HUDEP-2 (cell line): ENCODE measurements around the gene SLC25A18.

Source experiments
- DNase-seq, 76 experiments: peaks; one replicate each; lab custom pipeline; 2025; ENCODE audit not compliant: unreplicated experiment in 76 of 76; lab: John Stamatoyannopoulos, UW

SLC25A18 gene

DNA sequence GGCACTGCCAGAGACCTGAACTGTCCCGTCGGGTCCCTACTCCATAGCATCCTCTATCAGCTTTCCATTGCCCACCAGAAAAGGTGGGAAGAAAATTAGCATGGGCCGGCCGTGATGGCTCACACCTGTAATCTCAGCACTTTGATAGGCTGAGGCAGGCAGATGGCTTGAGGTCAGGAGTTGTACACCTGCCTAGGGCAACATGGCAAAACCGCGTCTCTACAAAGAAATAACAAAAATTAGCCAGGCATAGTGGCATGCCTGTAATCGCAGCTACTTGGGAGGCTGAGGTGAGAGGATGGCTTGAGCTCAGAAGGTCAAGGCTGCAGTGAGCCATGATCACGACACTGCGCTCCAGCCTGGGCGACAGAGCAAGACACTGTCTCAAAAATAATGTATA is 3.5 kb downstream of the SLC25A18 start:
- no peak for DNase-seq

DNA sequence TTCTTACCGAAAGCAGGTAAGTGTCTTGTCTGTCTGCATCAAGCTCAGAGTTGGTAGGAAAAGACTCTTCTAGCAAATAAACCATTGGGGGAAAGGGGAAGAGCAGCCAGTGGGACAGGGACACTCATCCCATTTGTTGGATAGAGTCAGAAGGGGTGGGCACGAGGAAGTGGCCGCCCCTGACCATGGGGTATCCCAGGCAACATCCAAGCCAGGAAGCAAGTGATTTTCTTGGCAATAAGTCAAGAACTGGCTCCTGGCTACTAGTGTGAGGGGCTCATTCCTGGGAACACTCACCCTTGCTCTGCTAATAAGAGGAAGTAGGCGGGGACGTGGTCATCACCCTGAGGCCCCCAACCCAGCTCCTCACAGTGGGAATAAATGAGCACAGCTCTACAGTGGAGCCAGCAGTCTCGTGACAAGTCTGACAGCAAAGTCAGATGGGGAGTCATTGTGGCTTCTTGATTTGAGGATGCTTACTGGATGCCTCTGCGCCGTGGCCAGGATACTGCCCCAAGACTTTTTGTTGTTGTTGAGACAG is 6.7 kb downstream of the SLC25A18 start:
- no peak for DNase-seq

- no peak for DNase-seq
Observed at GRCh38 chr22:17570851-17571631, 7.7 kb downstream of the SLC25A18 start.

- DNase-seq, result no peak
Observed at GRCh38 chr22:17575151-17575550, 11.9 kb downstream of the SLC25A18 start.

DNA sequence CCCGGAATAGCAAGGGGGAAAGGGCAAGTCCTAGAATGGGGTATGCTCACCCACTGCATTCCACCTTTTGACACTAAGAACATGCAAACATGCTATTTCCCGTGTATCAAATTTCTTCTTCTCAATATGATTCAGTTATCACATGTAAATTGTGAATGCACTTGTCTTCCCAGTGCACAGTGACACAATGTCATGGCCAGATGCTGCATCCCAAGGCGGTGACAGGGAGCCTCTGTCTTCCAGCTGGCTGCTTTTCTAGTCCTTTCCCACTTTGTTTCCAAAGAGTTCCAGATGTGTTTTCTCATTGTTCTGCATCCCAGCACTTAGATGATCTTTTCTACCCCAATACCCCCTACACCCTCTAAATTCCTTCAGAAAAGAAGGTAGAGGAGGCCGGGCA is 12.4 kb downstream of the SLC25A18 start:
- no peak for DNase-seq

- no peak for DNase-seq
Observed at GRCh38 chr22:17576470-17576869, 13.2 kb downstream of the SLC25A18 start.

- no peak for DNase-seq
Observed at GRCh38 chr22:17578136-17578754, 14.9 kb downstream of the SLC25A18 start.

DNA sequence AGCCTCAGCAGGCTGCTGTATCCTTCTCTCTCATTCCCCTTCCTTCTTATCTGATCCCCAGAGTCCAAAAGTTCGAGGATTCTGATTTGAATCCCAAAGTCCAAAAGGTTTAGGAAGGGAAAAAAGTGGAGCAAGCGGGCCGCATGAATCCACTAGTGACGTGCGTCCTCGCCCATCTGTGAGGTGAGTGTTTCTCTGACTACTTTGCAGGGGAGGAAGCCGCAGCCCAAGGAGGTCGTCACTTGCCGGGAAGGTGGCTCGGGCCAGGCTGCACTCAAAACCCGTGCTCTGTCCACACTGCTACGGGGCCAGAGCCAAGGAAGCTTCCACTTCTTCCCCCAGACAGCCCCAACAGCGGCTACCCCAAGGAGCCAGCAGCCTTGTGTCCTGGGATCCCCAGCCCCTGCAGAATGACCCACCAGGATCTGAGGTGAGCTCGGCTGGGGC is 16.3 kb downstream of the SLC25A18 start:
- DNase-seq, result no peak

DNA sequence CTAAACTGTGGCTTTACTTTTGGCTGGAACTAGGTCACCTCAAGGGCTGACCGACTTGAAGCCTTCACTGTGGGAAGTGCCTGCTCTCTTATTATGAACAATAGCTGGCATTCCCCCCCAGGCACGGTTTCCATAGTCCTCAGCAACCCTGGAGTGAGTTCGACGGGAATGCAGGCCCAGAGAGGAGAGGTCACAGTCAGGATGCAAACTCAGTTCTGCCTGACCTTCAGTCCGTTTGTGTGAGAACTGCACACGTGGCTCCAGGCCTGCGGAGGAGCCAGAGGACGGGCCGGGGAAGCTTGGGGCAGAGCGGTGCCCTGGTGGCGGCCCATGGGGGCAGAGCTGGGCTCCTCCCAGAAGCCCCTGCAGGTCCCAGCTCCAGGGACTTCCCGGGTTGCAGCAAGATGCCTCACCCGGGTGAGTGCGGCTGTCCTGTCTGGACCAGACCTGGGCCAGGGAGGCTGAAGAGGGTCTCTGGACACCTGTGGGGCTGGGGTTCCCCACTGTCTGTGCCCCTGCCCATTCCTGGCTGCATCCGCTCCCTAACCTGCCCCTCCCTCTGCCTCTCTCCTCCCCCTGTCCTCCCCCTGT is 17.2 kb downstream of the SLC25A18 start:
- DNase-seq, result no peak

DNA sequence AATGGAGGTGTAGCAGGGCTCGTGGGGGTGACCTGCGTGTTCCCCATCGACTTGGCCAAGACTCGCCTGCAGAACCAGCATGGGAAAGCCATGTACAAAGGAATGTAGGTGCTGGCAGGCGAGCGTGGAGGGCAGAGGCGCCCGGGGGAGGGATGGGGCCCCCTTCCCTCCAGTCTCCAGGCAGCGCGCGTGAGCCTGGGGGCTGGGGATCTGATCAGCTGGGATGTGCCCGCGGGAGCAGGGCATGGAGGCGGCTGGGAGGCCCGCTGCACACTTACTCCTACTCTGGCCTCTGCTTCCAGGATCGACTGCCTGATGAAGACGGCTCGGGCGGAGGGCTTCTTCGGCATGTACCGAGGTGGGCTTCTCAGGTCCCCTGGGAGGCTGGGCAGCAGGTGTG is 17.8 kb downstream of the SLC25A18 start:
- DNase-seq, result no peak

DNA sequence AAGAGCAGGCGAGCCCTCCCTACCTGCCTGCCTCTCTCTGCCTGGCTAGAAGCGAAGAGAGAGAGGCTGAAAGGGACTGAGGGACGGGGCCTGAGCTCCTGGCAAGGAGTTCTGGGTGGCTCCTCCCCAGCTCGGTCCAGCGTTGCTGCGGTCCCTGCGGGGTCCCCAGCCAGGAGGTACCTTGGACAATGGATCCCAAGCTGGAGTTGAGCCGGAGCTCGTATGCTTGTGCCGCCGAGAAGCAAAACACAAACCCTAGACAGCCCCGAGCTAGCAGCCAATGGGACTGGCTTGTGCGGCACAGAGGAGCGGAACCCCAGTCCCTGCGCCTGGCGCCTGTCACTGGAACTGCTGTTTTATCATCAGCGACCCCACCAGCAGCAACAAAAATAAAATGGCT is 18.3 kb downstream of the SLC25A18 start:
- DNase-seq, result no peak

- DNase-seq, result no peak
Observed at GRCh38 chr22:17583151-17583550, 19.9 kb downstream of the SLC25A18 start.

GRCh38 chr22:17586831-17587440 is 23.6 kb downstream of the SLC25A18 start:
- DNase-seq, result no peak

DNA sequence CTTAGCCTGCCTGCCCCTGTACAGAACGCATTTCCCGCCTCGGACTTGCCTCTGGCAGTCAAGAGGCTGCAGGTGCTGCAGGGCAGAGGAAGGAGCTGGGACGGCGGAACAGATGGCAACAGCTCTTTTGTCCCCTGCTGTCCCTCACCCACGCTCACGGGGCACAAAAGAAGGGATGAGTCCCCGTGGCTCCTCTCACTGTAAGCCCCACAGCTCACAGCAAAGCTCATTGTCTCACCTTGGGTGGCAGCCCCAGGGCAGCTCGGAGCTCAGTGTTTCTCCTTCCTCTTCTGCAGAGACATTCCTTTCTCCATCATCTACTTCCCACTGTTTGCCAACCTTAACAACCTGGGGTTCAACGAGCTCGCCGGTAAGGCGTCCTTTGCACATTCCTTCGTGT is 24.3 kb downstream of the SLC25A18 start:
- DNase-seq, result no peak

GRCh38 chr22:17588606-17589005 is 25.3 kb downstream of the SLC25A18 start:
- no peak for DNase-seq

DNA sequence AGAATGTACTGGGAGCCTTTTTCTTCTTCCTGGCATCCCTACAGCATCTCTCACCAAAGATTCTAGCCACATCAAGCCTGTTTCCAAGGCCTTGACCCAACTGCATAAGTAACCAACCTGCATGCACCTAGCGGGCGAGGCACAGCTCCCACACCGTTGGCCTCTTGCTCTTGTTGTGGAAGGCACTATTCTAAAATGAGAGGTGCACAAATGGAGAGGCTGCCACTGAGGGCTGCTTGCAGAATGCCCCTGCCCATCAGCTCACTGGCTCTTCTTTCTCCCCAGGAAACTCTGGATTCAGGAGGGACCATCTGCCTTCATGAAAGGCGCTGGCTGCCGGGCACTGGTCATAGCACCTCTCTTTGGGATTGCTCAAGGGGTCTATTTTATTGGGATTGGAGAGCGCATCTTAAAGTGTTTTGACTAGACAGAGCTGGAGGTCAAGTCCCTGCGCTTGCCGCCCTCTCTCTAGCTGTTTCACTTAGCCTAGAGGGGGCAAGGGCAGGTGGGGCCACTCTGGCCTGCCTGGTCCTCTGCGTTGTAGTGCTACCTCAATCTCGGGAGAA is 26.6 kb downstream of the SLC25A18 start:
- no peak for DNase-seq

DNA sequence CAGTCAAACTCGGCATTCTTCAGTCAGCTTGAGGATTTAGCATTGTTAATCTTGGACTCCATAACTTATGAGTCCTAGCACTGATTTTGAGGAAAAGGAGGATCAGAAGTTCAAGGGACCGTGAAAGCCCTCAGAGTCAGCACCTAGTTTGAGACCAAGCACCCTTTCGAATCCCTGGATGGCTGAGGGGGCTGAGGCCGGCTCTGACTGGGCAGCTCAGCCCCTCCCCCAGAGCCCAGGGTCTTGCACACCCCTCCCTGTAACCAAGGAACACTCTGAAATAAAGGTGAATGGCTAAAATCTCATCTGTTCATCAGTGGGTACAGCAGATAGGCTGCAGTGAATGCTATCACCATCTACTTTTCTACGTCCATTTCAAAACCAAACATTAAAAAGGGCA is 27.3 kb downstream of the SLC25A18 start:
- DNase-seq, result no peak

DNA sequence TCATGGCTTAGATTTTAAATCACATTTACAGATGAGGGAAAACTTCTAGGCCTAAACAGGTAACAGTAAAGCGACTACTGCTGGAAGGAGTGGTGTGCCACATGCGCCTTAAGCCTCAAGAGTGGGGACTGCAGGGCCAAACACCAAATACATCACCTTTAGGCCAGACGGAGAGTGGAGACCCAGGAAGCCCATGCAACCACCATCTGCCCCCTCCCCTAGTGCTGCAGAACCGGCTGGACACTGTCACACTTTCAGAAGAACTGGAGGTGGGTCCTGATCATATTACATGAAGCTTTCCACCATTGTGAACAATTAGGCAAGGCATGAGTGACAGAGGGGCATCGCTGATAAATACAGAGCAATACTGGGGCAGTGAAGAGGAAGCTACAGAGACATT is 28.9 kb downstream of the SLC25A18 start:
- no peak for DNase-seq

DNA sequence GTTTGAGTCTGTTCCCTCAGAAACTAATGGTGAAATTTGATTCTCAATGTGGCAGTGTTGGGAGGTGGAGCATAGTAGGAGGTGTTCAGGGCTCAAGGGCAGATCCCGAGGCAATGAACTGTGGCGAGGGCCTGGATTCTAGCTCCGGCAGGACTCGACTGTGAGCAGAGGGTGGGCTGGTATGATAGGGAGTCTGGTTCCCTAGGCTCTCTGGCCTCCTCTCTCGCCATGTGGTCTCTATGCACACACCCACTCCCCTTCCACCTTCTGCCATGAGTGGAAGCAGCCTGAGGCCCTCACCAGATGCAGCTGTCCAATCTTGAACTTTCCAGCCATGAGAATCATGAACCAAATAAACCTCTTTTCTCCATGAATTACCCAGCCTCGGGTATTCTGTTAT is 32.9 kb downstream of the SLC25A18 start:
- no peak for DNase-seq

- no peak for DNase-seq
Observed at GRCh38 chr22:17597217-17597616, 33.9 kb downstream of the SLC25A18 start.

- no peak for DNase-seq
Observed at GRCh38 chr22:17598318-17598717, 35.0 kb downstream of the SLC25A18 start.
